ENCODE measurements around the gene VSIG2.

VSIG2 gene

DNA sequence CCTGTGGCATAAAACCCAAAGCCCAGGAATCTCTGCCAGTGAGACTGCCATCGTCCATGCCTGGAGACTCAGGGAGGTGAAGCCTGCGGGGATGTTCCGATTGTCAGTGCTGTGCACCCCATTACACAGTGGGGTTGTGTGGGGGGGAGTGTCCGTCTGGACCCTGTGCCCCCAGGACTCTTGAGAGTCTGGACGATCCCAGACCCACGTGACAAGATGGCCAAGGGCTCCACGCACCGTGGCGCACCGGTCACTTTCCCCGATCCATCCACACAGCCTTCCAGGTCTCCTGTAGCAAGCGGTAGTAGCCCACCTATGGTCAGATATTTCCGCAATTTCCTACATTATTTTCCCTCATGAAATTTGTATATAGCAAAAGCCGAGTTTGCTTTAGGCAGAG lies 33.3 kb downstream of the VSIG2 start:
- no peak for DNase-seq

DNA sequence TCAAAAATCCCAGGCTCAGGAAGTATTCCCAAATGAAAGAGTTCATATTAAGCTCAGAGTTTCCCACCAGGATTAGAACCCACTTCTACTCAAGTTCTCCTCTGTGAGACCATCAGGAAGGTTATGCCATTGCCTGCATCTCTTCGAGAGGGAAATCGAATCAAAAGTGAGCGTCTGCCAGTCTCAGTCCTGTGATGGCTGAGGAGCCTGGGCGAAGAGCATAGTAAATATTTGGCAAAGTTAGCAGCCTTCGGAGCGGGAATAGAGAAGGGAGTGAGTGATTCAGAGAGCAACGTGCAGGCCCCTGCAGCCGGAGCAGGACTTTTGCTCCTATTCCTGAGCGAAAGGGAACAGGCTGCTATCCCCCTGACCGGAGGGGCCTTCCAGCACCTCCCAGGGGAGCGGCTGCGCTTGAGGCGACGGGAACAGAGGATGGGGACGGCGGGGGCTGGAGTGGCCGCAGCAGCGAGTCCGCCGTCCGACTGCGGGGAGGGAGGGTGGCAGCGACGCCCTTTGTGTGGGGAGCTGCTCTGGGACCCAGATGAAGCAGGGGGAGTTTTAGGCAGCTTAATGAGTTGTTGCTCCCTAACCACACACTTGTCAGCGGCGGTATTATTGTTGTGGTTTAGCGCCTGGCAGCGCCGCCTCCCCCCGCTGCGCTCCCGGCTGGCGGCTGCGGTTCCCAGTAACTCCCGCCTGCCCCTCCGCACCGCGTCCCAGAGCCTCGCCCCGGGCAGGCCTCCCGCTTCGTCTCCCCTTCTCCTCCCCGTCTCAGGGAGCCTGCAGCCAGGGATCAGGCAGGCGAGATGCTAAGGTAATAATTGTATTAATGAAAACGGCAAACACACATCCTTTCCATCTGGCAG lies 34.0 kb downstream of the VSIG2 start:
- peak; percentile 15 for DNase-seq

GRCh38 chr11:124717421-124717785 lies 34.7 kb downstream of the VSIG2 start:
- DNase-seq, result no peak

DNA sequence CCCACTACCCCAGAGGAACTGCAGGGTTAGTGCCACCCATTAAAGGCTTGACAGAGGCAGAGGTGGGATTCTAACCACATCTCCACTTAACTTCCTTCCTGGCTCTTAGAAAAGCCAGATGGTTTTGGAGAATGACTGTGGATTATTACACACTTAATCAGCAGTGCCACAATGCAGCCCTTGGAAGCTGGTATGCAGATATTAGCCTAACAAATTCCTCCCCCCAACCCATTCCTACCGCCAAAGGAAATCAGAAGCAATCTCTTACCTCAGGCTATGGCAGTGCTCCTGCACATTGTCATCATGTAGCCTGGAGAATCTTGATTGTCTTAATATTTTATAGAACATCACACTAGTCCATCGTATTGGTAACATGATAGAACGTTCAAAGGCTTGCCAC lies 35.5 kb downstream of the VSIG2 start:
- no peak for DNase-seq

- no peak for DNase-seq
These were observed 39.7 kb downstream of the VSIG2 start for GRCh38 chr11:124712392-124712791.

- no peak for DNase-seq
These were observed 44.2 kb downstream of the VSIG2 start for GRCh38 chr11:124707829-124708228.

DNA sequence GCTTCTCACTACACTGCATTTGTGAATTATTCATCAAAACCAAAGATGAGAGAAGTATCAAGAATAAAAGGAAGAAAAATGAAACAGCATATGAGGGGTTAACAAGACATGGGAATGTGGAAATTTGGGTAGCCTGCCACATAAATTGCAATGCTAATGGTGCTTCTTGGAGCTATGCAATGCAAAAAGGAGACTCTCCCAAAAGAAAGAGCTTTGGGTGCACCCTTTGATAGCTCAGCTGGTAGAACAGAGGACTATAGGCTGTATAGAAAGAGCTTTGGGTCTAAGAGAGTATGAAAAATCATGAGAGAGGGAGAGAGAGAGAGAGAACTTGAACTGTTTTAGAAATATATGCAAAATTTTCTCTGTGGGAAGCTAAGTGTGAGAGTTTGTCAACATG lies 52.0 kb downstream of the VSIG2 start:
- no peak for DNase-seq

GRCh38 chr11:124699547-124699946 lies 52.5 kb downstream of the VSIG2 start:
- no peak for DNase-seq

Measured in stimulated activated CD4-positive, alpha-beta T cell treated with anti-CD3 and anti-CD28 coated beads, Interleukin-4, amount 100 ng/mL, for 24 hours (primary cell).